SU-DHL-6 (cell line): ENCODE data around the gene GARIN5B.

Experiments used
- EZH2phosphoT487 ChIP-seq: fragments of 200-600 bp; sonication (generic), shearing (Covaris generic); conservative IDR thresholded peaks from 2 replicates; pipeline ENCODE4 v1.6.1; 2018; ENCODE audit warnings: mild to moderate bottlenecking, antibody characterized with exemption, low read length, moderate library complexity, mixed read lengths
- TF ChIP-seq, protein P1 (sequence below): fragments of 200-600 bp; sonication (generic); IDR thresholded peaks from one replicate; pipeline ENCODE4 v1.5.1; 2017; ENCODE audit warnings: antibody characterized with exemption, mild to moderate bottlenecking, low read length, moderate library complexity; ENCODE audit not compliant: insufficient read depth, poor library complexity, severe bottlenecking

DNA sequence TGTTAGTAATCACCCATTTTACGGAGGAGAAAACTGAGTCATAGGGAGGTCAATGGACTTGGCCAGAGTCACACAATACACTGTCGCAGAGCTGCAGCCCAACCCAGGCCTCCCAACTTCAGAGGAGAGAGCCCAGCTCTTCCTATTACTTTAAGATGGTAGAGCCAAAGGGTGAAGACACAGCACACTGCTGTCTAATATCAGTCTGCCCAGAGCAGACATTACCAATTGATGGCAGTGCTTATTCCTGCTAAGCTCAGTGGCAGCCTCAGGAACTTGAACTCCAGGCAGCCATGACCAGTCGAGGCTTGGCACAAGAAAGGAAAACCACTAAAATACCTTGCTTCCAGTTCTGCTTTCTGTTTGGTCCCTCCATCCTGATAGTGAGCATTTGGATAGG, 56.3 kb downstream of the GARIN5B start:
- TF ChIP-seq, protein P1, sequence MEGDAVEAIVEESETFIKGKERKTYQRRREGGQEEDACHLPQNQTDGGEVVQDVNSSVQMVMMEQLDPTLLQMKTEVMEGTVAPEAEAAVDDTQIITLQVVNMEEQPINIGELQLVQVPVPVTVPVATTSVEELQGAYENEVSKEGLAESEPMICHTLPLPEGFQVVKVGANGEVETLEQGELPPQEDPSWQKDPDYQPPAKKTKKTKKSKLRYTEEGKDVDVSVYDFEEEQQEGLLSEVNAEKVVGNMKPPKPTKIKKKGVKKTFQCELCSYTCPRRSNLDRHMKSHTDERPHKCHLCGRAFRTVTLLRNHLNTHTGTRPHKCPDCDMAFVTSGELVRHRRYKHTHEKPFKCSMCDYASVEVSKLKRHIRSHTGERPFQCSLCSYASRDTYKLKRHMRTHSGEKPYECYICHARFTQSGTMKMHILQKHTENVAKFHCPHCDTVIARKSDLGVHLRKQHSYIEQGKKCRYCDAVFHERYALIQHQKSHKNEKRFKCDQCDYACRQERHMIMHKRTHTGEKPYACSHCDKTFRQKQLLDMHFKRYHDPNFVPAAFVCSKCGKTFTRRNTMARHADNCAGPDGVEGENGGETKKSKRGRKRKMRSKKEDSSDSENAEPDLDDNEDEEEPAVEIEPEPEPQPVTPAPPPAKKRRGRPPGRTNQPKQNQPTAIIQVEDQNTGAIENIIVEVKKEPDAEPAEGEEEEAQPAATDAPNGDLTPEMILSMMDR, result no peak
- TF ChIP-seq EZH2phosphoT487, result no peak
